Fibroblast of mammary gland (primary cell): ENCODE measurements around the gene WDR27.

Source experiments
- DNase-seq: peaks from one replicate; pipeline ENCODE4 v3.0.0-alpha.2; 2010; ENCODE audit warnings: low read depth
- H3K4me3 ChIP-seq: 2 replicates; pipeline ENCODE4 v1.5.1; 2011; ENCODE audit warnings: low read depth, mild to moderate bottlenecking, low read length, moderate library complexity; ENCODE audit not compliant: control insufficient read depth
- CTCF ChIP-seq: conservative IDR thresholded peaks from 2 replicates; pipeline ENCODE4 v1.5.1; 2011; ENCODE audit warnings: low read depth, low read length, inconsistent platforms; ENCODE audit not compliant: control insufficient read depth, insufficient read depth

WDR27 gene

DNA sequence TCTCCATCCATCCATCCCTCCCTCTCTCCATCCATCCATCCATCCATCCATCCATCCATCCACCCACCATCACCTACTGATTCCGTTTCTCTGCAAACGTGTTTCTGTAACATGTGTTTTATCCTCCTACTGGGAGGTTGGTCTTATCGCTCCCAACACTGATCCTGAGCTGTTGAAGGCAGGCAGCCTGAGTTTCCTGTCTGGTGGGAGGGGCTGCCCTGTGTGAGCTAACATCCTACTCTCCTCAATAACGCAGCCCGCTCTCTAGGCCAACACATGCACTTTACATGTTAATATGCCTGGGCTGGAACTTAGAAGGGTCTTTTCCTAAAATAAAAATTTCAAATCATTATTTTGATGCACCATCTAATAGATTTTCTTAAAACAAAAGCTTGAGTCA is 126.5 kb downstream of the WDR27 start:
- H3K4me3 ChIP-seq = no peak overlapping the region
- TF ChIP-seq CTCF = no peak
- no peak for DNase-seq

DNA sequence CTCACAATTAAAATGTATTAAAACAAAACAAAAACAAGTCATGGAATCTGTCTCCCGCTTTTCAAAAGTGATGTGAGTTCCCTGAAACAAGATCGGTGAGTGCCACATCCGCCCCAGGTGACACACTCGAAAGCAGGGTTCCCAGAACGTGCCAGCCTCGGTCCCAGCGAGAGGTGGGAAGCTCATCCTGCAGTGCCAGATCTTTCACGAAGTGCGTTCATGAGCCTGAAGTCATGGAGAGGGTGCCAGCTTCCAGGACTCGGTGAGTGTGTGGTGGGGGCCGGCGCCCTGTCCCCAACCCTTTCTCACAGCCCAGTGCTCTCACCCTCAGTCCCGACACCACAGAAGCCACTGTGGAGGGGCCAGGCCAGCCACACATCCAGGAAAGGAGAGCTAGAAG is 127.4 kb downstream of the WDR27 start:
- no peak overlapping the region for H3K4me3 ChIP-seq
- no peak for DNase-seq
- no peak for TF ChIP-seq CTCF

DNA sequence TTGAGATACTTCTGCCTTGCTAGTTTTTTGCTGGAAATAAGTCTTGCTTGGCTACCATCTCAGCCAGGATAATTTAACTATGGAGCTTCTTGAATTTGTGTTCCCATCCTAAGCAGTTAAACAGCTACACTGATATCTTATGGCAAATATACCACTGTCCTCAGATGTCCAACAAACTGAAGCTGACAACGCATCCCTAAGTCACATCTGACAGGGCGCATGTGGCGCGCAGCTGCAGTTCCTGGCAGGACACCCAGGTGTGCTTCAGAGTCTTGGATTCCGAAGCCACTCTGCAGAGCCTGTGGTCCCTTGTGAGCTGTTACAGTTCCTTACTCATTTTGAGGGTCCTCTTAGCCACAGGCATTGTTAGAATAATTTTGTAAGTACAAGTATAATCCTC is 127.9 kb downstream of the WDR27 start:
- no peak for DNase-seq
- no peak for TF ChIP-seq CTCF
- H3K4me3 ChIP-seq = no peak overlapping the region

- H3K4me3 ChIP-seq = no peak overlapping the region
- DNase-seq = peak; percentile 33
- no peak for TF ChIP-seq CTCF
Observed at GRCh38 chr6:169571123-169571962, 130.5 kb downstream of the WDR27 start.

DNA sequence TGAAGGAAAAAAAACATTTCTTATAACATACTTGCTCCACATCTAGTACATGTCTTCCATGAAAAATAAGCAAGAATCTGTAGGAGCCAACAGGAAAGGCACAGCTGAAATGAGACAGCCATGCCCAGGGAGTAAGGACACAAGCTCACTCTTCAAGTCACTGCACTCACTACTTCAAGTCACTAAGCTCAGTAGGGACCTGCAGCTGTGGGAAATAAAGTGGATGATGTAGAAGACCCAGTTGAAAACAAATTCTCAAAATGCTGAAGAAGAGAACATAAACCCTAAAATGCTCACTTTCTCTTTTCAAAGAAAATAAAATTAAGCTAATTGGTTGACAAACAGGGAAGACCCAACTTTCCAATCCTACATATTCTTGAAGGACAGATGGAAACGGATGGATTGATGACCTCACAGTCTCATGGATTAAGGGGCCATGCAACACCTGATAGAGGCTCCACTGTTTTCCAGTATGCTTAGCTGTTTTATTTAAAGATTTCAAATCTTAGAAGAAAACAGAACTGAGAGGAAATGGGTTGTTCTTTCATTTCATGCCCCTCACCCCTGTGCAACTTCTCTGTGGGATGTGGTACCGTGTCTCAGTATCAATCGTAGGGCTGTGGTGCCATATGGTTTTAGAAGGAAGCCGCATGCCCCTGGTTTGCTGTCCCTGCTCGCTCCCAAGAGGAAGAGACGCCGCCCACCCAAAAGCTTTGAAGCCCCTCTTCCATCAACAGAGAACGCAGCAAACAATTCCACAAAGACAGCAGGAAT is 133.3 kb downstream of the WDR27 start:
- H3K4me3 ChIP-seq = no peak overlapping the region
- no peak for TF ChIP-seq CTCF
- DNase-seq = no peak

GRCh38 chr6:169567819-169568218 is 134.0 kb downstream of the WDR27 start:
- no peak for TF ChIP-seq CTCF
- peak; percentile 73 for DNase-seq
- H3K4me3 ChIP-seq = no peak overlapping the region
